ENCODE results near the gene ZBTB46. TPM values are rescaled to one million over a fixed set of nuclear protein-coding genes. Genes with fewer than 3 reads are reported as not detected.

The ZBTB46 gene
- total RNA-seq, 1 experiment from 2014 or later, result 27.1 TPM

- no peak overlapping the region for H3T11ph ChIP-seq (ENCODE audit: low read length)
- H2BK120ac ChIP-seq (ENCODE audit: low read depth, low read length, poor library complexity, severe bottlenecking), result no peak overlapping the region
- no peaks in the 10 kb centered on the region for H3K79me1 ChIP-seq (ENCODE audit: insufficient read depth, low read depth, low read length, poor library complexity, severe bottlenecking)
- H3K4ac ChIP-seq (ENCODE audit: low read depth, low read length), result no peak overlapping the region
- TF ChIP-seq, protein P1, sequence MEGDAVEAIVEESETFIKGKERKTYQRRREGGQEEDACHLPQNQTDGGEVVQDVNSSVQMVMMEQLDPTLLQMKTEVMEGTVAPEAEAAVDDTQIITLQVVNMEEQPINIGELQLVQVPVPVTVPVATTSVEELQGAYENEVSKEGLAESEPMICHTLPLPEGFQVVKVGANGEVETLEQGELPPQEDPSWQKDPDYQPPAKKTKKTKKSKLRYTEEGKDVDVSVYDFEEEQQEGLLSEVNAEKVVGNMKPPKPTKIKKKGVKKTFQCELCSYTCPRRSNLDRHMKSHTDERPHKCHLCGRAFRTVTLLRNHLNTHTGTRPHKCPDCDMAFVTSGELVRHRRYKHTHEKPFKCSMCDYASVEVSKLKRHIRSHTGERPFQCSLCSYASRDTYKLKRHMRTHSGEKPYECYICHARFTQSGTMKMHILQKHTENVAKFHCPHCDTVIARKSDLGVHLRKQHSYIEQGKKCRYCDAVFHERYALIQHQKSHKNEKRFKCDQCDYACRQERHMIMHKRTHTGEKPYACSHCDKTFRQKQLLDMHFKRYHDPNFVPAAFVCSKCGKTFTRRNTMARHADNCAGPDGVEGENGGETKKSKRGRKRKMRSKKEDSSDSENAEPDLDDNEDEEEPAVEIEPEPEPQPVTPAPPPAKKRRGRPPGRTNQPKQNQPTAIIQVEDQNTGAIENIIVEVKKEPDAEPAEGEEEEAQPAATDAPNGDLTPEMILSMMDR (conservative IDR thresholded peaks at IDR 0.05), result peak; percentile 35; the same call in 2 of the 3 replicates
- H3K23me2 ChIP-seq (ENCODE audit: insufficient read length, low read depth, low read length, poor library complexity, severe bottlenecking), result no peaks in the 10 kb centered on the region
- H4K91ac ChIP-seq (ENCODE audit: insufficient read length, low read depth, low read length), result no peak overlapping the region
- no peak overlapping the region for H2AFZ ChIP-seq (ENCODE audit: low read length)
- Mint-ChIP-seq H3K9me3 (no peaks in the 10 kb centered on the region), H3K36me3 (ENCODE audit: insufficient read depth in 1 of 3, low read depth in 3 of 3) (peaks cover 0 to 5% (median 0%) of the 10 kb centered on the region in 3 experiments; a peak in 2 of 7 replicates), H3K4me3 (no peak overlapping the region), H3K27me3 (ENCODE audit: low read depth) (no peaks in the 10 kb centered on the region), H3K27ac (peak overlapping the region in 1 of 3 experiments; percentile 63; a peak in 2 of 7 replicates), H3K4me1 (peaks cover 14 to 22% of the 10 kb centered on the region in 2 experiments)
- H4K5ac ChIP-seq (ENCODE audit: insufficient read length, low read depth, low read length), result no peak overlapping the region
- no peak overlapping the region for H2AK5ac ChIP-seq (ENCODE audit: insufficient read length, low read length)
- no peaks in the 10 kb centered on the region for H3K79me2 ChIP-seq (ENCODE audit: insufficient read depth, low read length)
- H2BK15ac ChIP-seq (ENCODE audit: low read depth, low read length), result no peak overlapping the region
- H4K8ac ChIP-seq (replicated peaks; ENCODE audit: insufficient read length, low read depth, low read length), result no peak overlapping the region
- peak; percentile 57 for DNase-seq
- H3K14ac ChIP-seq (ENCODE audit: insufficient read depth, low read length), result no peak overlapping the region
- no peak overlapping the region for H3K4me2 ChIP-seq (ENCODE audit: insufficient read depth, insufficient read length, low read length)
- H3K27me3 ChIP-seq (ENCODE audit: insufficient read depth, low read length), result no peaks in the 10 kb centered on the region
- no peak overlapping the region for H2BK5ac ChIP-seq (ENCODE audit: insufficient read length, low read length)
- H2BK12ac ChIP-seq (ENCODE audit: insufficient read length, low read depth, low read length), result no peak overlapping the region
- H3K18ac ChIP-seq (ENCODE audit: insufficient read length, low read depth, low read length), result no peak overlapping the region
- WGBS (ENCODE audit: extremely low coverage, insufficient read length, low lambda C conversion rate), result no CpG with 5 or more reads among the region's 50 CpGs
- no peak overlapping the region for H3K56ac ChIP-seq (ENCODE audit: insufficient read length, low read depth, low read length)
- H3K9me3 ChIP-seq (ENCODE audit: control insufficient read depth, low read depth, low read length), result no peaks in the 10 kb centered on the region
- H3K4me1 ChIP-seq (ENCODE audit: insufficient read depth, low read length), result no peaks in the 10 kb centered on the region; the same call in 1 of the 2 replicates
- H3K9ac ChIP-seq (ENCODE audit: extremely low read depth, insufficient read length, low read length), result no peak overlapping the region
- no peaks in the 10 kb centered on the region for H4K20me1 ChIP-seq (ENCODE audit: control insufficient read depth, insufficient read depth, insufficient read length)
- H3K27ac ChIP-seq (ENCODE audit: insufficient read length, low read depth, low read length), result no peak overlapping the region
- H3K23ac ChIP-seq (ENCODE audit: insufficient read length, low read depth, low read length), result no peak overlapping the region
- H2BK20ac ChIP-seq (ENCODE audit: low read depth, low read length, poor library complexity, severe bottlenecking), result no peak overlapping the region
Observed at GRCh38 chr20:63752411-63753101, 78.5 kb downstream of the ZBTB46 start.
